K562 (cell line): ENCODE results near the gene GPSM3. TPM values are rescaled to one million over a fixed set of nuclear protein-coding genes. Genes with fewer than 3 reads are reported as not detected.

ENCODE experiments used
- ATAC-seq: fragments of 200-7000 bp; cut with Tn5 transposase; 3 replicates; pipeline ENCODE4 v1.9.1; 2020; ENCODE audit warnings: moderate library complexity
- BruUV-seq: library from RNA; stranded (reverse); fragments of 400-500 nt; replicated peaks from 2 replicates; lab custom pipeline; 2021; lab: Mats Ljungman, UMichigan
- CTCF ChIA-PET: fragments of 300-600 bp; formaldehyde crosslinking; extraction: SDS; loops from one replicate; lab custom pipeline; 2021; ENCODE audit warnings: low intra/inter-chr PET ratio; lab: Yijun Ruan, JAX
- POLR2A ChIA-PET: fragments of 300-600, 350-650 bp; sonication (Branson Sonifier 250); formaldehyde crosslinking; extraction: SDS; loops from one replicate; lab custom pipeline; 2021; ENCODE audit warnings: antibody characterized with exemption, inconsistent platforms; lab: Yijun Ruan, JAX
- DNase-seq, 4 experiments: peaks; one replicate each; pipeline versions ENCODE4 v3.0.0 to v3.0.0-alpha.2; 2011 to 2018; ENCODE audit warnings: low spot score in 3 of 4, mixed read lengths in 3 of 4; ENCODE audit errors: extremely low read depth in 1 of 4
- FAIRE-seq: peaks from 2 replicates; lab custom pipeline; 2011; peaks lifted over from hg19 to GRCh38; lab: Jason Lieb, UNC
- H2AFZ ChIP-seq: 2 replicates; pipeline ENCODE4 v1.6.0; 2011; ENCODE audit warnings: low read depth, low read length, control low read depth, inconsistent platforms
- H3K27ac ChIP-seq: fragments of 200-600 bp; 3 replicates; pipeline ENCODE4 v1.8.0; 2011; ENCODE audit warnings: low read depth, mild to moderate bottlenecking, control low read depth, inconsistent platforms, low read length, moderate library complexity, mixed read lengths; ENCODE audit errors: extremely low read depth
- H3K27me3 ChIP-seq, 2 experiments: fragments of 300-600 bp in 1 of 2; 2 replicates in 1 of 2; 3 replicates in 1 of 2; pipeline versions ENCODE4 v1.6.0 to v1.8.0; 2011; ENCODE audit warnings: inconsistent platforms in 2 of 2, low read length in 2 of 2, mild to moderate bottlenecking in 1 of 2, mixed read lengths in 1 of 2, moderate library complexity in 1 of 2; ENCODE audit not compliant: control insufficient read depth in 2 of 2, insufficient read depth in 2 of 2
- H3K36me3 ChIP-seq: fragments of 300-600 bp; 3 replicates; pipeline ENCODE4 v1.8.0; 2011; ENCODE audit warnings: mild to moderate bottlenecking, low read length, inconsistent platforms; ENCODE audit not compliant: control insufficient read depth, insufficient read depth
- H3K4me1 ChIP-seq, 2 experiments: fragments of 200-600 bp in 1 of 2; replicated peaks in 1 of 2; 2 replicates in 1 of 2; 3 replicates in 1 of 2; pipeline versions ENCODE4 v1.5.1 to v1.8.0; 2011; ENCODE audit warnings: inconsistent platforms in 2 of 2, low read length in 2 of 2, mild to moderate bottlenecking in 1 of 2, mixed read lengths in 1 of 2, moderate library complexity in 1 of 2; ENCODE audit not compliant: control insufficient read depth in 2 of 2, insufficient read depth in 2 of 2
- H3K4me2 ChIP-seq: 2 replicates; pipeline ENCODE4 v1.6.1; 2011; ENCODE audit warnings: low read length, control low read depth, inconsistent platforms, mixed read lengths; ENCODE audit not compliant: insufficient read depth
- H3K4me3 ChIP-seq: fragments of 200-600 bp; sonication (generic), shearing (Covaris generic); 2 replicates; pipeline ENCODE4 v1.5.1; 2016; ENCODE audit warnings: control low read depth, inconsistent platforms
- H3K79me2 ChIP-seq: fragments of 200-600 bp; 3 replicates; pipeline ENCODE4 v1.8.0; 2011; ENCODE audit warnings: low read length, inconsistent platforms; ENCODE audit not compliant: control insufficient read depth, insufficient read depth
- H3K9ac ChIP-seq, 2 experiments: 2 replicates each; pipeline versions ENCODE4 v1.6.0 to v1.6.1; 2011; ENCODE audit warnings: low read depth in 2 of 2, low read length in 2 of 2, control low read depth in 1 of 2, inconsistent platforms in 1 of 2, mild to moderate bottlenecking in 1 of 2, mixed read lengths in 1 of 2; ENCODE audit not compliant: insufficient read depth in 1 of 2
- H3K9me1 ChIP-seq: one replicate; pipeline ENCODE4 v1.6.0; 2011; ENCODE audit warnings: inconsistent platforms, mild to moderate bottlenecking, low read length, moderate library complexity; ENCODE audit not compliant: control insufficient read depth, insufficient read depth
- H3K9me3 ChIP-seq: replicated peaks from 2 replicates; pipeline ENCODE4 v1.5.1; 2011; ENCODE audit warnings: low read depth, low read length, inconsistent platforms; ENCODE audit not compliant: control insufficient read depth, insufficient read depth
- H4K20me1 ChIP-seq: replicated peaks from 2 replicates; pipeline ENCODE4 v1.6.1; 2011; ENCODE audit warnings: low read length, inconsistent platforms, mixed read lengths; ENCODE audit not compliant: control insufficient read depth, insufficient read depth
- CXXC5 ChIP-seq: fragments of 250-450 bp; sonication (Bioruptor Pico); IDR thresholded peaks from 2 replicates; pipeline ENCODE4 v1.8.0; 2022; ENCODE audit warnings: inconsistent platforms, mild to moderate bottlenecking, moderate library complexity
- MBD1 ChIP-seq: fragments of 250-450 bp; sonication (Bioruptor Pico); IDR thresholded peaks from 2 replicates; pipeline ENCODE4 v1.8.0; 2022; ENCODE audit warnings: inconsistent platforms
- NR2C1 ChIP-seq, 2 experiments: fragments of 450-650 bp; IDR thresholded peaks; 2 replicates each; pipeline ENCODE4 v1.6.1; 2017; ENCODE audit warnings: mild to moderate bottlenecking in 2 of 2, antibody characterized with exemption in 1 of 2, inconsistent platforms in 1 of 2, missing compliant biosample characterization in 1 of 2, missing genetic modification characterization in 1 of 2
- NR2C2 ChIP-seq, 2 experiments: fragments of 200-800 bp in 1 of 2; sonication (Bioruptor generic) in 1 of 2; sonication (generic) in 1 of 2; formaldehyde crosslinking in 1 of 2; IDR thresholded peaks; 2 replicates each; pipeline versions ENCODE4 v1.6.1 to v1.8.0; 2016 to 2022; ENCODE audit warnings: mild to moderate bottlenecking in 1 of 2, missing compliant biosample characterization in 1 of 2, missing genetic modification characterization in 1 of 2, missing genetic modification reagents in 1 of 2
- PML ChIP-seq: IDR thresholded peaks from 2 replicates; pipeline ENCODE4 v1.6.1; 2012; ENCODE audit warnings: low read length, inconsistent platforms
- PRDM10 ChIP-seq: fragments of 450-650 bp; IDR thresholded peaks from 2 replicates; pipeline ENCODE4 v1.6.1; 2018; ENCODE audit not compliant: partially characterized antibody
- RFX1 ChIP-seq: fragments of 450-650 bp; IDR thresholded peaks from 2 replicates; pipeline ENCODE4 v1.6.1; 2016; ENCODE audit warnings: mild to moderate bottlenecking, moderate library complexity
- WGBS: fragments of 100-300 bp; shearing (Covaris generic); methylation state at CpG from one replicate; pipeline ENCODE4 v1.1.6; 2016; ENCODE audit warnings: low coverage, mixed read lengths; ENCODE audit not compliant: insufficient coverage; ENCODE audit errors: missing lambda C conversion rate; 5-methylcytosine and 5-hydroxymethylcytosine counted together
- in situ Hi-C: fragments of 300-500 bp; cut with MboI; formaldehyde crosslinking; loops from 4 replicates; pipeline ENCODE4 v1.15.0; 2018; ENCODE audit warnings: inconsistent platforms, mixed read lengths
- intact Hi-C: fragments of 100-400 bp; cut with micrococcal nuclease; formaldehyde crosslinking; loops from 2 replicates; pipeline ENCODE4 v1.14.2; 2022
- polyA plus RNA-seq, 8 experiments: library from polyadenylated mRNA; depleted of rRNA in 4 of 8; stranded (reverse) in 5 of 8; unstranded in 3 of 8; fragments of >200 nt; fragmentation: Nextera tagmentation in 2 of 8; fragmentation: Illumina TruSeq in 1 of 8; extraction: Ambion mirVana in 2 of 8; extraction: Trizol in 1 of 8; gene quantifications; 2 replicates each; pipeline versions ENCODE4 v1.2.1 to v1.2.3, GENCODE V29; 2011 to 2014; ENCODE audit warnings: inconsistent platforms in 1 of 8, missing spikeins in 1 of 8
- total RNA-seq, 7 experiments: library from RNA; depleted of rRNA in 6 of 7; stranded (reverse); fragments of >200 nt in 6 of 7; fragmentation: Illumina TruSeq in 2 of 7; extraction: Trizol in 2 of 7; gene quantifications; 2 replicates each; pipeline versions ENCODE4 v1.2.1 to v1.2.3, GENCODE V29; 2011 to 2021; ENCODE audit warnings: low replicate concordance in 1 of 7
- TF ChIP-seq, protein P1 (sequence below): sonication (generic); formaldehyde crosslinking; IDR thresholded peaks from 2 replicates; pipeline ENCODE4 v1.8.0; 2022; ENCODE audit warnings: mild to moderate bottlenecking, missing genetic modification reagents

GPSM3 gene
- total and polyA plus RNA-seq, 9 of the 15 experiments (the other 6 are each of a cell fraction or from before 2014, with no cell fraction given): 5.3 to 42.6 (median 24.4) TPM

DNA sequence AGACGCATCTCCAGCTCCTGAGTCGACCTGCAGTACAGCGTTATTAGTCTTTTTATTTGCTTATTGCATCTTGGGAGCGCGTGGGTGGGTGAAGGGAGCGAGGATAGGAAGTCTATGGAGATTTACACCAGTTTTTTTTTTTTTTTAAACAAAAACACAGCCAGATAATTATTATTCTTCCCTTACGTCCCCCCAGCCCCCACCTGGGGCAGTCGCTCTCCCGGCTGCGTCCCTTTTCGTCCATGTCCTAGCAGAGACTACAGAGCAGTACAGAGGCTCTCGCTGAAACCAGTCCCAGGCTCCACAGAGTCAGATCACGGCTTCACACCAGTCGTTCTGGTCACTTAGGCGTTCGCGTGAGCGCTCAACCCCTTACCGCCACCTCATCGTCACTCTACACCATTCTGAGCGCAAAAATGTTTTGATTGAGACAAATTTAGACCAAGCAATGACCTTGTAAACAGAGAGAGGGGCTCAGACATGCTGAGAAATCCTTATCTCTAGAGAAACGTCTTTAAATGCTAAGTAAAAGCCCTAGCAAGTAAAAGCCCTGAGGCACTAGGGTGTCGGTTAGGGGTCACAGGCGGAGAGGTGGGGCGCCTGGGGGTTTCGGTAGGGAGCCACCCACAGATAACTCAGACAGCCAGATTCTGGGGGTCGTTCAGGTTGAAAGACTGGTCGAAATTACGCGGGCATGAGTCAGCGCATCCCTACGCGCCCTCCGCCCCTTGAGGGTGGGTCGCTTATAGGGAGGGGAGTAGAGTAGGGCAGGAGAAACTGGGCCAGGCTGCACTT lies 39.5 kb downstream of the GPSM3 start (continued):
- TF ChIP-seq NR2C1 (IDR thresholded peaks at IDR 0.05): no peak
- peak; percentile 12; the same call in 1 of the 2 replicates for TF ChIP-seq NR2C1 (tag; IDR thresholded peaks at IDR 0.05)
- TF ChIP-seq, all 486 proteins: peak for 61

- POLR2A ChIA-PET: interaction anchor here (0.6 to 2.1 kb wide), 8 partner anchors 12 to 61 kb away, joined by 3 to 7 read pairs (median 4); partner anchors contain the start of genes ATF6B and FKBPL
- peaks cover 20% of the 10 kb centered on the region for H3K36me3 ChIP-seq
- FAIRE-seq (peak; percentile 68), DNase-seq (peak in 2 of 4 experiments; percentile 47 to 49), ATAC-seq (no peak)
- H3K9me3 ChIP-seq: no peaks in the 10 kb centered on the region
- intact Hi-C loops (no loop called here), in situ Hi-C loops (no loop called here)
- H3K4me3 ChIP-seq: peak within 1 kb of the TSS; percentile 65; the same call in 1 of the 2 replicates
- H3K27ac ChIP-seq: peak within 1 kb of the TSS; percentile 89
- CTCF ChIA-PET: interaction anchor here (4.2 kb wide), 1 partner anchor 33 kb away, joined by 51 read pairs; no protein-coding TSS in a partner anchor
- BruUV-seq: no TSS peak
- 21% methylated on average over 6 of the region's 24 CpGs for WGBS
- H3K4me1 ChIP-seq: peaks cover 25 to 65% of the 10 kb centered on the region in 2 experiments; a peak in 4 of 5 replicates
- H3K27me3 ChIP-seq: no peaks in the 10 kb centered on the region
- peak within 1 kb of the TSS; percentile 86 for H3K4me2 ChIP-seq
- no peaks in the 10 kb centered on the region for H4K20me1 ChIP-seq
- H2AFZ ChIP-seq: peak within 1 kb of the TSS; percentile 91
- no peaks in the 10 kb centered on the region for H3K9me1 ChIP-seq
- H3K9ac ChIP-seq: peak within 1 kb of the TSS; percentile 86 to 93
- peaks cover 44% of the 10 kb centered on the region for H3K79me2 ChIP-seq
- TF ChIP-seq, protein P1, sequence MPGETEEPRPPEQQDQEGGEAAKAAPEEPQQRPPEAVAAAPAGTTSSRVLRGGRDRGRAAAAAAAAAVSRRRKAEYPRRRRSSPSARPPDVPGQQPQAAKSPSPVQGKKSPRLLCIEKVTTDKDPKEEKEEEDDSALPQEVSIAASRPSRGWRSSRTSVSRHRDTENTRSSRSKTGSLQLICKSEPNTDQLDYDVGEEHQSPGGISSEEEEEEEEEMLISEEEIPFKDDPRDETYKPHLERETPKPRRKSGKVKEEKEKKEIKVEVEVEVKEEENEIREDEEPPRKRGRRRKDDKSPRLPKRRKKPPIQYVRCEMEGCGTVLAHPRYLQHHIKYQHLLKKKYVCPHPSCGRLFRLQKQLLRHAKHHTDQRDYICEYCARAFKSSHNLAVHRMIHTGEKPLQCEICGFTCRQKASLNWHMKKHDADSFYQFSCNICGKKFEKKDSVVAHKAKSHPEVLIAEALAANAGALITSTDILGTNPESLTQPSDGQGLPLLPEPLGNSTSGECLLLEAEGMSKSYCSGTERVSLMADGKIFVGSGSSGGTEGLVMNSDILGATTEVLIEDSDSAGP (CRISPR knock-in tag): peak; percentile 80
- TF ChIP-seq MBD1 (CRISPR knock-in tag): 0 out of 2 replicates have a peak, but pooled peaks have one; percentile 41
- peak; percentile 88 for TF ChIP-seq RFX1
- TF ChIP-seq PRDM10: peak; percentile 5
- no peak for TF ChIP-seq NR2C2 (CRISPR knock-in tag; IDR thresholded peaks at IDR 0.05)
- TF ChIP-seq NR2C2 (tag; IDR thresholded peaks at IDR 0.05): no peak
- TF ChIP-seq CXXC5 (CRISPR knock-in tag): 0 out of 2 replicates have a peak, but pooled peaks have one; percentile 4
- TF ChIP-seq PML: 0 out of 2 replicates have a peak, but pooled peaks have one; percentile 7
Measured at GRCh38 chr6:32151863-32152768, 40.3 kb downstream of the GPSM3 start, which contains the start of gene PRRT1. Gene PRRT1 (minus strand): TSS chr6:32151939. CDS start chr6:32151827, 112 bp downstream.
